GM23338 (cell line): ENCODE measurements around the gene EYS. TPM values are rescaled to one million over a fixed set of nuclear protein-coding genes. Genes with fewer than 3 reads are reported as not detected.

Experiments
- CREB1 ChIP-seq: fragments of 250-450 bp; sonication (Bioruptor Pico); IDR thresholded peaks from 2 replicates; pipeline ENCODE4 v1.5.0; 2020; ENCODE audit warnings: low read depth, mild to moderate bottlenecking, moderate library complexity
- CTCF ChIP-seq, 2 experiments: fragments of 200-600 bp in 1 of 2; sonication (generic) in 1 of 2; conservative IDR thresholded peaks; 2 replicates each; pipeline versions ENCODE4 v1.5.1 to v1.6.1; 2016 to 2017; ENCODE audit warnings: antibody characterized with exemption in 2 of 2, low read depth in 2 of 2, mild to moderate bottlenecking in 2 of 2, moderate library complexity in 1 of 2
- ETS1 ChIP-seq: IDR thresholded peaks from 2 replicates; pipeline ENCODE4 v1.6.1; 2016; ENCODE audit warnings: antibody characterized with exemption
- EZH2phosphoT487 ChIP-seq: fragments of 200-600 bp; sonication (generic); IDR thresholded peaks from one replicate; pipeline ENCODE4 v1.8.1; 2018; ENCODE audit warnings: antibody characterized with exemption; ENCODE audit not compliant: unreplicated experiment
- JUNB ChIP-seq: IDR thresholded peaks from one replicate; pipeline ENCODE4 v1.6.1; 2016; ENCODE audit warnings: antibody characterized with exemption; ENCODE audit not compliant: unreplicated experiment
- NANOG ChIP-seq: IDR thresholded peaks from 2 replicates; pipeline ENCODE4 v1.6.1; 2016; ENCODE audit warnings: antibody characterized with exemption, borderline replicate concordance
- POLR2AphosphoS5 ChIP-seq: IDR thresholded peaks from 2 replicates; pipeline ENCODE4 v1.6.1; 2016; ENCODE audit warnings: antibody characterized with exemption, low read depth
- STAT1 ChIP-seq: IDR thresholded peaks from one replicate; pipeline ENCODE4 v1.6.1; 2016; ENCODE audit warnings: antibody characterized with exemption; ENCODE audit not compliant: unreplicated experiment
- ZNF114 ChIP-seq: fragments of 250-450 bp; sonication (Bioruptor Pico); IDR thresholded peaks from 2 replicates; pipeline ENCODE4 v1.5.0; 2020; ENCODE audit warnings: mild to moderate bottlenecking, moderate library complexity
- ZNF331 ChIP-seq: fragments of 250-450 bp; sonication (Bioruptor Pico); IDR thresholded peaks from 2 replicates; pipeline ENCODE4 v1.5.0; 2020; ENCODE audit warnings: low read depth, mild to moderate bottlenecking, moderate library complexity
- ZNF462 ChIP-seq: fragments of 250-450 bp; sonication (Bioruptor Pico); IDR thresholded peaks from 2 replicates; pipeline ENCODE4 v1.5.0; 2020; ENCODE audit warnings: mild to moderate bottlenecking, moderate library complexity
- polyA plus RNA-seq: library from polyadenylated mRNA; unstranded; fragments of >200 nt; fragmentation: Nextera tagmentation; extraction: Ambion mirVana; gene quantifications from 2 replicates; pipeline ENCODE4 v1.2.1, GENCODE V29; 2016
- total RNA-seq: library from RNA; depleted of rRNA; stranded (reverse); fragments of >200 nt; shearing (Covaris generic); gene quantifications from 2 replicates; pipeline ENCODE4 v1.2.3, GENCODE V29; 2014

The EYS gene
- total and polyA plus RNA-seq, 2 experiments from 2014 or later = 0.38 to 0.52 TPM

- no peak for TF ChIP-seq ZNF462 (CRISPR knock-in tag)
- TF ChIP-seq POLR2AphosphoS5 = no peak
- TF ChIP-seq EZH2phosphoT487 = no peak
- no peak for TF ChIP-seq ETS1
- no peak for TF ChIP-seq ZNF114 (CRISPR knock-in tag)
- TF ChIP-seq STAT1 = no peak
- TF ChIP-seq CTCF (conservative IDR thresholded peaks at IDR 0.05; ENCODE audit: low read depth in 2 of 2) = no peak
- no peak for TF ChIP-seq CREB1 (CRISPR knock-in tag)
- no peak for TF ChIP-seq NANOG
- TF ChIP-seq ZNF331 (CRISPR knock-in tag) = no peak
- no peak for TF ChIP-seq JUNB
Measured at GRCh38 chr6:65708162-65708561, 1.1 kb upstream of the EYS start (continued).
